Breast epithelium (tissue), 4 donors: ENCODE data around the gene VPS33B. TPM values are rescaled to one million over a fixed set of nuclear protein-coding genes. Genes with fewer than 3 reads are reported as not detected.

Experiments
- DNase-seq, 2 donors: peaks; one replicate each; pipeline ENCODE4 v3.0.0-alpha.2; 2019; ENCODE audit warnings: low spot score in 2 of 2
- H3K27ac ChIP-seq, 2 donors: fragments of 200-600 bp; sonication (generic) in 1 of 2; one replicate each; pipeline ENCODE4 v1.5.1; 2016 to 2019; ENCODE audit warnings: mild to moderate bottlenecking in 1 of 2
- H3K27me3 ChIP-seq, 2 donors: fragments of 200-600 bp; sonication (generic) in 1 of 2; one replicate each; pipeline versions ENCODE4 v1.5.1 to v1.6.0; 2017 to 2019; ENCODE audit warnings: control low read depth in 1 of 2, mild to moderate bottlenecking in 1 of 2
- H3K36me3 ChIP-seq: fragments of 200-600 bp; one replicate; pipeline ENCODE4 v1.5.1; 2019
- H3K4me1 ChIP-seq, 2 donors: fragments of 200-600 bp; sonication (generic); one replicate each; pipeline ENCODE4 v1.5.1; 2016 to 2019; ENCODE audit warnings: control low read depth in 1 of 2
- H3K4me3 ChIP-seq, 3 donors: fragments of 200-600 bp; sonication (generic); 1 replicate in 2 of 3; 2 replicates in 1 of 3; pipeline ENCODE4 v1.5.1; 2016 to 2019; ENCODE audit warnings: mild to moderate bottlenecking in 3 of 3, moderate library complexity in 2 of 3
- H3K9me3 ChIP-seq, 2 donors: fragments of 200-600 bp; sonication (generic) in 1 of 2; one replicate each; pipeline ENCODE4 v1.5.1; 2016 to 2019; ENCODE audit warnings: control low read depth in 1 of 2
- POLR2A ChIP-seq: fragments of 450-650 bp; IDR thresholded peaks from one replicate; pipeline ENCODE4 v1.6.1; 2016; ENCODE audit warnings: antibody characterized with exemption, mild to moderate bottlenecking, moderate library complexity
- POLR2AphosphoS5 ChIP-seq, 3 donors: sonication (generic); formaldehyde crosslinking; IDR thresholded peaks; one replicate each; pipeline ENCODE4 v1.6.1; 2017; ENCODE audit warnings: antibody characterized with exemption in 3 of 3
- intact Hi-C: fragments of 100-400 bp; cut with DNase I; formaldehyde crosslinking; loops from one replicate; pipeline ENCODE4 v1.15.1; 2023; ENCODE audit warnings: low total_unique reads
- total RNA-seq, 3 donors: library from RNA; depleted of rRNA; stranded (reverse); fragments of >200 nt; gene quantifications; one replicate each; pipeline ENCODE4 v1.1.0, GENCODE V29; 2016
- TF ChIP-seq, protein P1 (sequence below), 3 donors: fragments of 450-650 bp; IDR thresholded peaks; one replicate each; pipeline ENCODE4 v1.5.1; 2016 to 2017; ENCODE audit warnings: antibody characterized with exemption in 3 of 3, mild to moderate bottlenecking in 3 of 3, moderate library complexity in 3 of 3

Gene VPS33B
- total RNA-seq, 3 donors from 2014 or later: 8.8 to 10.7 (median 9.0) TPM

DNA sequence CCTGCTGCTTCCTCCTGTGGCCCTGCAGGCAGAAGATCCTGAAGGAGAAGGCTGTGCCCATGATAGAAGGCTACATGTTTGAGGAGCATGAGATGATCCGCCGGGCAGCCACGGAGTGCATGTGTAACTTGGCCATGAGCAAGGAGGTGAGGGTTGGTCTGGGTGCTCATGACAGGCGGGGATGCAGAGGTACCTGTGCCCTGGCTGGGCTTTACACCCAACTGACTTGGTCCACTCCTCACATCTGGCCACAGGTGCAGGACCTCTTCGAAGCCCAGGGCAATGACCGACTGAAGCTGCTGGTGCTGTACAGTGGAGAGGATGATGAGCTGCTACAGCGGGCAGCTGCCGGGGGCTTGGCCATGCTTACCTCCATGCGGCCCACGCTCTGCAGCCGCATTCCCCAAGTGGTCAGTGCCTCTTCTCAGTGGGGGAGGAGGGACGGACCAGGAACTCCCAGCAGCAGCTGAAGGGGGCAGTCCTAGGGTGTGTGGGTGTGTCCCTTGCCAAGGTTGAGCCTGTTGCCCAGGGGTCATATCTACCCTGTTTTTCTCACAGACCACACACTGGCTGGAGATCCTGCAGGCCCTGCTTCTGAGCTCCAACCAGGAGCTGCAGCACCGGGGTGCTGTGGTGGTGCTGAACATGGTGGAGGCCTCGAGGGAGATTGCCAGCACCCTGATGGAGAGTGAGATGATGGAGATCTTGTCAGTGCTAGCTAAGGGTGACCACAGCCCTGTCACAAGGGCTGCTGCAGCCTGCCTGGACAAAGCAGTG, 69.3 kb downstream of the VPS33B start:
- Histone ChIP-seq H3K27me3 (no peaks in the 10 kb centered on the region), H3K4me3 (no peak overlapping the region), H3K9me3 (no peaks in the 10 kb centered on the region), H3K36me3 (peaks cover 8% of the 10 kb centered on the region), H3K4me1 (peaks cover 3 to 8% of the 10 kb centered on the region in 2 donors), H3K27ac (no peak overlapping the region)
- TF ChIP-seq POLR2AphosphoS5 (IDR thresholded peaks at IDR 0.05) (no peak), POLR2A (no peak)
- TF ChIP-seq, protein P1, sequence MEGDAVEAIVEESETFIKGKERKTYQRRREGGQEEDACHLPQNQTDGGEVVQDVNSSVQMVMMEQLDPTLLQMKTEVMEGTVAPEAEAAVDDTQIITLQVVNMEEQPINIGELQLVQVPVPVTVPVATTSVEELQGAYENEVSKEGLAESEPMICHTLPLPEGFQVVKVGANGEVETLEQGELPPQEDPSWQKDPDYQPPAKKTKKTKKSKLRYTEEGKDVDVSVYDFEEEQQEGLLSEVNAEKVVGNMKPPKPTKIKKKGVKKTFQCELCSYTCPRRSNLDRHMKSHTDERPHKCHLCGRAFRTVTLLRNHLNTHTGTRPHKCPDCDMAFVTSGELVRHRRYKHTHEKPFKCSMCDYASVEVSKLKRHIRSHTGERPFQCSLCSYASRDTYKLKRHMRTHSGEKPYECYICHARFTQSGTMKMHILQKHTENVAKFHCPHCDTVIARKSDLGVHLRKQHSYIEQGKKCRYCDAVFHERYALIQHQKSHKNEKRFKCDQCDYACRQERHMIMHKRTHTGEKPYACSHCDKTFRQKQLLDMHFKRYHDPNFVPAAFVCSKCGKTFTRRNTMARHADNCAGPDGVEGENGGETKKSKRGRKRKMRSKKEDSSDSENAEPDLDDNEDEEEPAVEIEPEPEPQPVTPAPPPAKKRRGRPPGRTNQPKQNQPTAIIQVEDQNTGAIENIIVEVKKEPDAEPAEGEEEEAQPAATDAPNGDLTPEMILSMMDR (IDR thresholded peaks at IDR 0.05): no peak
- DNase-seq: no peak
- intact Hi-C loops: no loop called here

DNA sequence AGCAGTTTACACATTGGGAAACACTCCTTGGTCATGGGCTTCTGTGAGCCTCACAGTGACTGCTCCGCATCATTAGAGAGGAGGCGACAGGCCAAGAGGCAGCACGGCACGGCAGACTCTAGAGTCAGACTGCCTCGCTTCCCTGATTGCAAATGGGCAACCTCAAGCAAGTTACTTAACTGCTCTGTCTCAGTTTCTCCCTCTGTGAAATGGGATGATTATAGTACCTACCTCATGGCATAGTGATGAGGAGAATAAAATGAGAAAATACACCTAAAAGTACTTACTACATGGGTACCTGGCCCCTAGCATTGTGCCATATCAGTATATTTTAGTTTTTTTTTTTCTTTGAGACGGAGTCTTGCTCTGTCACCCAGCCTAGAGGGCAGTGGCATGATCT, 71.7 kb downstream of the VPS33B start:
- TF ChIP-seq POLR2AphosphoS5 (IDR thresholded peaks at IDR 0.05) (no peak), POLR2A (no peak)
- TF ChIP-seq, protein P1 (IDR thresholded peaks at IDR 0.05): no peak
- peaks cover 0 to under 1% of the 10 kb centered on the region in 2 donors for H3K4me1 ChIP-seq
- peaks cover 13% of the 10 kb centered on the region for H3K36me3 ChIP-seq
- H3K27ac ChIP-seq: no peak overlapping the region
- no peaks in the 10 kb centered on the region for H3K27me3 ChIP-seq
- DNase-seq: no peak
- no peaks in the 10 kb centered on the region for H3K9me3 ChIP-seq
- no peak overlapping the region for H3K4me3 ChIP-seq
- intact Hi-C loops: no loop called here

DNA sequence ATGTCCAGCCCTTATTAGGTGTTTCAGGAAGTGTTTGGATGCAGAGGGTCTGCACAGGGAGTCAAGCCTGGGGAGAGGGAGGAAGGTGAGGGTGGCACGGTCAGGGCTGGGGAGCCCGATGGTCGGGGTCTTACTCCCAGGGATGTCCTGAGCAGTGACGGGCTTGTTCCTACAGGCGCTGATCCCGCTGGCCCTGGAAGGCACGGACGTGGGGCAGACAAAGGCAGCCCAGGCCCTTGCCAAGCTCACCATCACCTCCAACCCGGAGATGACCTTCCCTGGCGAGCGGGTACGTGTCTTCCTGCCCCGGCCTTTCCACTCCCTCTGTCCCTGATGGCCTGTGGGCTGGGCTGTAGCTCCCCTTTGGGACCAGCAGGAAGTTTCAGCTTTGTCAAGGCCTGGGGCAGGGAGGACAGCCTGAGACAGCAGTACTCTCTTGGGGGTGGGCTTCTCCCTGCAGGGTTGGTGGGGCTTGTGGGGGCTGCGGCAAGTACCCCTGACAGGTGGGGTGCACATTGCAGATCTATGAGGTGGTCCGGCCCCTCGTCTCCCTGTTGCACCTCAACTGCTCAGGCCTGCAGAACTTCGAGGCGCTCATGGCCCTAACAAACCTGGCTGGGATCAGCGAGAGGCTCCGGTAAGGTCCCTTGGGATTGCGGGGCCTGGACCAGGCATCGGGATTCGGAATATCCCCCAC, 72.3 kb downstream of the VPS33B start:
- TF ChIP-seq, protein P1 (IDR thresholded peaks at IDR 0.05): no peak
- TF ChIP-seq POLR2AphosphoS5 (IDR thresholded peaks at IDR 0.05) (no peak), POLR2A (no peak)

More for the DNA sequence above, 72.3 kb downstream of the VPS33B start:
- peaks cover 13% of the 10 kb centered on the region for H3K36me3 ChIP-seq
- no peak overlapping the region for H3K4me3 ChIP-seq
- no peaks in the 10 kb centered on the region for H3K4me1 ChIP-seq
- no peak overlapping the region for H3K27ac ChIP-seq
- H3K27me3 ChIP-seq: no peaks in the 10 kb centered on the region
- H3K9me3 ChIP-seq: no peaks in the 10 kb centered on the region
- intact Hi-C loops: no loop called here
- DNase-seq: no peak

Other genes with a start within 250 kb of the VPS33B start
- gene FURIN, start 154.0 kb downstream of the VPS33B start, total RNA-seq: 10 to 100 TPM; 34.5 to 48.5 (median 36.4) TPM
- 10 to 100 TPM; 41.4 to 54.7 (median 42.3) TPM for gene FES, start 138.1 kb downstream of the VPS33B start, total RNA-seq
- 10 to 100 TPM; 38.2 to 58.0 (median 56.9) TPM for gene MAN2A2, start 119.3 kb downstream of the VPS33B start, total RNA-seq
- gene HDDC3, start 90.0 kb downstream of the VPS33B start, total RNA-seq: 10 to 100 TPM; 19.0 to 22.3 (median 19.4) TPM
- gene UNC45A, start 87.3 kb downstream of the VPS33B start, total RNA-seq: 10 to 100 TPM; 52.4 to 65.0 (median 59.8) TPM
- 1 to 10 TPM; 5.3 to 9.8 (median 7.9) TPM for gene RCCD1, start 67.7 kb downstream of the VPS33B start, total RNA-seq
- 10 to 100 TPM in 2 of 3 donors, 1 to 10 TPM in 1; 4.3 to 19.8 (median 10.5) TPM for gene PRC1, start 28.1 kb downstream of the VPS33B start, total RNA-seq
- 1 to 10 TPM in 2 of 3 donors, under 1 TPM in 1; 0.44 to 4.9 (median 2.2) TPM for gene SV2B, start 77.7 kb upstream of the VPS33B start, total RNA-seq